Measurements from ENCODE around the gene RNASEL. TPM values are rescaled to one million over a fixed set of nuclear protein-coding genes. Genes with fewer than 3 reads are reported as not detected.

The RNASEL gene
- total RNA-seq, 3 donors from 2014 or later, result 14.3 to 23.9 (median 16.3) TPM

GRCh38 chr1:182560392-182560984 is 28.6 kb downstream of the RNASEL start:
- DNase-seq (no peak), ATAC-seq (no peak)
- no peak for TF ChIP-seq CTCF (IDR thresholded peaks at IDR 0.05)
- no peaks in the 10 kb centered on the region for H3K9me3 ChIP-seq
- H3K36me3 ChIP-seq (ENCODE audit: low read depth), result no peaks in the 10 kb centered on the region
- H3K4me1 ChIP-seq (ENCODE audit: low read depth), result no peaks in the 10 kb centered on the region
- intact Hi-C loops (cut with DNase I, micrococcal nuclease), result no loop called here
- H3K4me3 ChIP-seq, result no peak overlapping the region

- H3K4me1 ChIP-seq (ENCODE audit: low read depth), result no peaks in the 10 kb centered on the region
- H3K9me3 ChIP-seq, result peaks cover 5% of the 10 kb centered on the region
- ATAC-seq, result no peak
- no peak for DNase-seq
- no peak overlapping the region for H3K4me3 ChIP-seq
- TF ChIP-seq CTCF (IDR thresholded peaks at IDR 0.05), result no peak
- no peaks in the 10 kb centered on the region for H3K36me3 ChIP-seq (ENCODE audit: low read depth)
- intact Hi-C loops (cut with DNase I, micrococcal nuclease), result no loop called here
Observed at GRCh38 chr1:182556279-182556678, 32.8 kb downstream of the RNASEL start.

- intact Hi-C loops (cut with DNase I, micrococcal nuclease), result no loop called here
- TF ChIP-seq CTCF (IDR thresholded peaks at IDR 0.05), result no peak
- Histone ChIP-seq H3K9me3 (peaks cover 5% of the 10 kb centered on the region), H3K4me3 (no peak overlapping the region), H3K4me1 (ENCODE audit: low read depth) (no peaks in the 10 kb centered on the region), H3K36me3 (ENCODE audit: low read depth) (no peaks in the 10 kb centered on the region)
- DNase-seq (no peak), ATAC-seq (no peak)
Observed at GRCh38 chr1:182555493-182555892, 33.6 kb downstream of the RNASEL start.

- Histone ChIP-seq H3K4me1 (ENCODE audit: low read depth) (no peaks in the 10 kb centered on the region), H3K4me3 (no peak overlapping the region), H3K9me3 (peaks cover 5% of the 10 kb centered on the region), H3K36me3 (ENCODE audit: low read depth) (no peaks in the 10 kb centered on the region)
- ATAC-seq (no peak), DNase-seq (no peak)
- intact Hi-C loops (cut with DNase I, micrococcal nuclease), result no loop called here
- TF ChIP-seq CTCF (IDR thresholded peaks at IDR 0.05), result no peak
Observed at GRCh38 chr1:182552527-182552926, 36.5 kb downstream of the RNASEL start.

- DNase-seq (no peak), ATAC-seq (no peak)
- no peak for TF ChIP-seq CTCF (IDR thresholded peaks at IDR 0.05)
- intact Hi-C loops (cut with DNase I, micrococcal nuclease), result no loop called here
- Histone ChIP-seq H3K9me3 (peaks cover 5% of the 10 kb centered on the region), H3K36me3 (ENCODE audit: low read depth) (no peaks in the 10 kb centered on the region), H3K4me3 (no peak overlapping the region), H3K4me1 (ENCODE audit: low read depth) (no peaks in the 10 kb centered on the region)
Observed at GRCh38 chr1:182549811-182550210, 39.2 kb downstream of the RNASEL start.

- Histone ChIP-seq H3K4me1 (ENCODE audit: low read depth) (no peaks in the 10 kb centered on the region), H3K36me3 (ENCODE audit: low read depth) (no peaks in the 10 kb centered on the region), H3K9me3 (peaks cover 5% of the 10 kb centered on the region), H3K4me3 (no peak overlapping the region)
- DNase-seq (no peak), ATAC-seq (no peak)
- intact Hi-C loops (cut with DNase I, micrococcal nuclease), result no loop called here
- TF ChIP-seq CTCF (IDR thresholded peaks at IDR 0.05), result no peak
Observed at GRCh38 chr1:182549346-182549745, 39.7 kb downstream of the RNASEL start.
